Gastrocnemius medialis (tissue), 4 donors: ENCODE measurements around the gene WDR48. TPM values are rescaled to one million over a fixed set of nuclear protein-coding genes. Genes with fewer than 3 reads are reported as not detected.

Experiments
- ATAC-seq, 2 donors: fragments of 150-250 bp; one replicate each; pipeline ENCODE4 v1.9.1; 2016
- DNase-seq, 2 donors: peaks; one replicate each; pipeline ENCODE4 v3.0.0-alpha.2; 2019
- H3K27ac ChIP-seq, 4 donors: fragments of 200-600 bp; sonication (generic); 1 replicate in 1 of 4; 2 replicates in 3 of 4; pipeline ENCODE4 v1.5.1; 2016 to 2018; ENCODE audit warnings: mild to moderate bottlenecking in 2 of 4, moderate library complexity in 1 of 4
- H3K27me3 ChIP-seq, 3 donors: fragments of 200-600 bp; sonication (generic) in 2 of 3; 1 replicate in 1 of 3; 2 replicates in 2 of 3; pipeline versions ENCODE4 v1.5.1 to v1.6.0; 2016 to 2019; ENCODE audit warnings: mild to moderate bottlenecking in 1 of 3, moderate library complexity in 1 of 3
- H3K36me3 ChIP-seq, 2 donors: fragments of 200-600 bp; sonication (generic) in 1 of 2; one replicate each; pipeline ENCODE4 v1.5.1; 2017 to 2018
- H3K4me1 ChIP-seq, 2 donors: fragments of 200-600 bp; sonication (generic) in 1 of 2; one replicate each; pipeline ENCODE4 v1.5.1; 2016 to 2017; ENCODE audit warnings: mild to moderate bottlenecking in 2 of 2
- H3K4me3 ChIP-seq, 4 donors: fragments of 200-600 bp; sonication (generic) in 3 of 4; 1 replicate in 1 of 4; 2 replicates in 3 of 4; pipeline ENCODE4 v1.5.1; 2016 to 2019; ENCODE audit warnings: mild to moderate bottlenecking in 2 of 4
- H3K9me3 ChIP-seq, 3 donors: fragments of 200-600 bp; sonication (generic) in 2 of 3; 1 replicate in 1 of 3; 2 replicates in 2 of 3; pipeline ENCODE4 v1.5.1; 2016 to 2019
- POLR2A ChIP-seq, 2 donors: fragments of 450-650 bp; IDR thresholded peaks; one replicate each; pipeline ENCODE4 v1.6.1; 2017; ENCODE audit warnings: antibody characterized with exemption in 2 of 2, mild to moderate bottlenecking in 2 of 2, moderate library complexity in 2 of 2
- in situ Hi-C, 4 donors: fragments of 200-750 bp; cut with MboI; loops; one replicate each; pipeline versions ENCODE4 v1.15.0 to v1.8.0; 2017; ENCODE audit warnings: low sequenced_read_pairs in 4 of 4
- intact Hi-C: fragments of 100-400 bp; cut with DNase I; formaldehyde crosslinking; loops from one replicate; pipeline ENCODE4 v1.15.1; 2023; ENCODE audit warnings: low total_unique reads
- total RNA-seq, 4 donors: library from RNA; depleted of rRNA; stranded (reverse); fragments of >200 nt; gene quantifications; one replicate each; pipeline versions ENCODE4 v1.1.0 to v1.2.3, GENCODE V29; 2016
- TF ChIP-seq, protein P1 (sequence below), 5 experiments: fragments of 450-650 bp in 3 of 5; fragments of 200-600 bp in 2 of 5; sonication (generic) in 2 of 5; IDR thresholded peaks in 4 of 5; conservative IDR thresholded peaks in 1 of 5; 1 replicate in 4 of 5; 2 replicates in 1 of 5; pipeline ENCODE4 v1.5.1; 2016 to 2019; ENCODE audit warnings: antibody characterized with exemption in 5 of 5, mild to moderate bottlenecking in 3 of 5, moderate library complexity in 3 of 5

Gene WDR48
- total RNA-seq, 4 donors from 2014 or later: 14.8 to 26.5 (median 19.8) TPM

DNA sequence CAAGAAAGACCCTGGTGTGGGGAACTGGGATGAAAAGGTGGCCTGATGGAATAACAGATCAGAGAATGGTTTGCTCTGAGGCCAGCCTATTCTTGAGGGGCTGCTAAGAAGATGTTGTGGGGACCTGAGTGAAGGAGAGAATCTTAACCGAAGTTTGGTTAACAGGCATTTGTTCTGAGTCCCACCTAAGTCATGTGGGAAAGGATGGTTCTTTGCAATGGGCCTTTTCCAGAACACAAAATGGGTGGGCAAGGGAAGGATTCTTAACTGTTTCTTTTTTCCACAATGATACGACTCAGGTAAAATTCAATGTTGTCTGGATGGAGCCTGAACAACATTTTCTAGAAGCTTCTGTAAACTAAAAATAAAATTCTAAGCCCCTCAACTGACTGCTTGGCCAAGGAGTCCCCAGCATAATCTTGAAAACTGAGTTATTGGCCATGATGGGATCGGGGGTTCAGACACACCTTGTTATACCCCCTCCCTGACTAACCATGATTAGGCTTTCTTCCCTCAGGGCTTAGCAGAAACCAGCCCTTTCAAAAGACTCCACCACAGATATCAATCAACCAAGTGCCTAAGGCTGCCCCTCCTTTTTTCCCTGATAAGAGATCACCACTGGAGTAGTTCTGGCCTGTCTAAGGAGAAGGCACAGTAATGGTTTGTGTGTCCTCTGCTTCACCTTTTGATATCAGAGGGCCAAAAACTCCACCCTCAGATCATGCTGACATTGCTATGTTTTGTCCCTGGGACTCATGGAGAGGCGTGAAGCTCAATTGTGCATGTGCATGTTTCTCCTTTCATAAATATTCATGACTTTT, 30.1 kb upstream of the WDR48 start:
- in situ Hi-C loops: loop anchor here in 1 of 4 donors (25.0 kb wide), 1 partner anchor 484 kb away; no protein-coding TSS in a partner anchor

DNA sequence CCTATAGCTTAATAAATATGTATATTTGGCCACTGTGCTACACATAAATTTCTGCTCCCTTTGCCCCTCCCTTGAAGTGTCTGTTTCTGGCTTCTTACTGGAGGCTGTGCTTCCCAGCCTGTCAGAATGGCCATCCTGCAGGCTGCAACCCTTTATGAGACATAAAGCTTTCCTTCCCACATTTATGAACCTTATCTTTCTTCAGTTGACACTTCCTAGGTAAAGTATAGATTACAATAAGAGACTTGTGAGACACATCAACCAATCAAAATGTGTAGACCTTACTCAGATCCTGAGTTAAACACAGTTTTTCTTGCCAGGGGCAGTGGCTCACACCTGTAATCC, 29.6 kb upstream of the WDR48 start:
- Histone ChIP-seq H3K36me3 (no peaks in the 10 kb centered on the region), H3K4me1 (no peaks in the 10 kb centered on the region), H3K27ac (no peak overlapping the region), H3K9me3 (no peaks in the 10 kb centered on the region), H3K4me3 (no peak overlapping the region), H3K27me3 (no peaks in the 10 kb centered on the region)
- TF ChIP-seq POLR2A (IDR thresholded peaks at IDR 0.05): no peak
- TF ChIP-seq, protein P1, sequence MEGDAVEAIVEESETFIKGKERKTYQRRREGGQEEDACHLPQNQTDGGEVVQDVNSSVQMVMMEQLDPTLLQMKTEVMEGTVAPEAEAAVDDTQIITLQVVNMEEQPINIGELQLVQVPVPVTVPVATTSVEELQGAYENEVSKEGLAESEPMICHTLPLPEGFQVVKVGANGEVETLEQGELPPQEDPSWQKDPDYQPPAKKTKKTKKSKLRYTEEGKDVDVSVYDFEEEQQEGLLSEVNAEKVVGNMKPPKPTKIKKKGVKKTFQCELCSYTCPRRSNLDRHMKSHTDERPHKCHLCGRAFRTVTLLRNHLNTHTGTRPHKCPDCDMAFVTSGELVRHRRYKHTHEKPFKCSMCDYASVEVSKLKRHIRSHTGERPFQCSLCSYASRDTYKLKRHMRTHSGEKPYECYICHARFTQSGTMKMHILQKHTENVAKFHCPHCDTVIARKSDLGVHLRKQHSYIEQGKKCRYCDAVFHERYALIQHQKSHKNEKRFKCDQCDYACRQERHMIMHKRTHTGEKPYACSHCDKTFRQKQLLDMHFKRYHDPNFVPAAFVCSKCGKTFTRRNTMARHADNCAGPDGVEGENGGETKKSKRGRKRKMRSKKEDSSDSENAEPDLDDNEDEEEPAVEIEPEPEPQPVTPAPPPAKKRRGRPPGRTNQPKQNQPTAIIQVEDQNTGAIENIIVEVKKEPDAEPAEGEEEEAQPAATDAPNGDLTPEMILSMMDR (IDR thresholded peaks at IDR 0.05 in 4 of 5, conservative IDR thresholded peaks at IDR 0.05 in 1 of 5): no peak
- in situ Hi-C loops (loop anchor here in 1 of 4 donors (25.0 kb wide), 1 partner anchor 485 kb away; no protein-coding TSS in a partner anchor), intact Hi-C loops (no loop called here)
- no peak for DNase-seq
- no peak for ATAC-seq

More for the DNA sequence above, 30.1 kb upstream of the WDR48 start:
- no peaks in the 10 kb centered on the region for H3K27me3 ChIP-seq
- no peak overlapping the region for H3K27ac ChIP-seq
- H3K9me3 ChIP-seq: no peaks in the 10 kb centered on the region
- H3K4me1 ChIP-seq: no peaks in the 10 kb centered on the region
- H3K36me3 ChIP-seq: no peaks in the 10 kb centered on the region
- no peak overlapping the region for H3K4me3 ChIP-seq
- ATAC-seq: no peak
- no peak for DNase-seq
- intact Hi-C loops: no loop called here
- TF ChIP-seq, protein P1 (IDR thresholded peaks at IDR 0.05 in 4 of 5, conservative IDR thresholded peaks at IDR 0.05 in 1 of 5): no peak
- no peak for TF ChIP-seq POLR2A (IDR thresholded peaks at IDR 0.05)

DNA sequence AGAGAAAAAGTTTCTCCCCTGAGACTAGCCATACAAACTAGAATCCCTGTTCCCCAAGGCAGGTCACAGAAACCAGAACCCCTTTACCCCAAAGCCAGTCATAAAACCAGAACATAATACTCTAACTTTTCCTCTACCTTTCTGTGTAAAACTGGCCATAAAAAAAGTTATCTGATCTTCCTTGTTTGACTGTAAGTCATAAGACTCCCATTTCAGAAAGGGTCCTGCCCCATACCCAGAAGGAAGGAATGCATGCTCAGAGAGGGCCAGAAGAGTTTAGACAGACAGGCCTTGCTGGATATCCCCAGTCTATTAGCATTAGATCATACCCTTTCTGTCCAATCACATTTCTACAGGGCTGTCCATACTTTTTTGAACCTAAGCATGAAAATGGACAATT, 27.3 kb upstream of the WDR48 start:
- Histone ChIP-seq H3K4me1 (no peaks in the 10 kb centered on the region), H3K9me3 (no peaks in the 10 kb centered on the region), H3K36me3 (no peaks in the 10 kb centered on the region), H3K27me3 (no peaks in the 10 kb centered on the region), H3K4me3 (no peak overlapping the region), H3K27ac (no peak overlapping the region)
- DNase-seq (no peak), ATAC-seq (no peak)
- in situ Hi-C loops: loop anchor here in 1 of 4 donors (25.0 kb wide), 1 partner anchor 487 kb away; no protein-coding TSS in a partner anchor
- TF ChIP-seq POLR2A (IDR thresholded peaks at IDR 0.05): no peak
- TF ChIP-seq, protein P1 (IDR thresholded peaks at IDR 0.05 in 4 of 5, conservative IDR thresholded peaks at IDR 0.05 in 1 of 5): no peak
- intact Hi-C loops: no loop called here

DNA sequence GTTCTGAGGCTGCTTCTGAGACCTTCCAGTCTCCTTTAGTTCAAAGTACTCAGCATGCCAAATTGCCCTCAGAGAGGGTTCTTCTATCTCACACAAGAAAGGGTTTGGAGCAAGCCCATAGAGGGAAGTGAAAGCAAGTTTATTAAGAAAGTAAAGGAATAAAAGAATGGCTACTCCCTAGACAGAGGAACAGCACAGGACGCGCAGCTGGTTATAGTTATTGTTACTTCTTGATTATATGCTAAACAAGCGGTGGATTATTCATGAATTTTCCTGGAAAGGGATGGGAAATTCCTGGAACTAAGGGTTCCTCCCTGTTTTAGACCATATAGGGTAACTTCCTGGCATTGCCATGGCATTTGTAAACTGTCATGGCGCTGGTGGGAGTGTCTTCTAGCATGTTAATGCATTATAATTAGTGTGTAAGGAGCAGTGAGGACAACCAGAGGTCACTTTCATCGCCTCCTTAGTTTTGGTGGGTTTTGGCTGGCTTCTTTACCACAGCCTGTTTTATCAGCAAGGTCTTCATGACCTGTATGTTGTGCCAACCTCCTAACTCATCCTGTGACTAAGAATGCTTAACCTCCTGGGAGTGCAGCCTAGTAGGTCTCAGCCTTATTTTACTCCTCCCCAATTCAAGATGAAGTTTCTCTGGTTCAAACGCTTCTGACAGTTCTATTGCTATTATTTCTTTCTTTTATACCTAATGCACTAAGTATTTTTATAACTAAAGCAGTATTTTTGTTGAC, 26.4 kb upstream of the WDR48 start:
- H3K9me3 ChIP-seq: no peaks in the 10 kb centered on the region
- H3K27ac ChIP-seq: no peak overlapping the region
- ATAC-seq (no peak), DNase-seq (no peak)
- H3K27me3 ChIP-seq: no peaks in the 10 kb centered on the region
- intact Hi-C loops: no loop called here
- no peaks in the 10 kb centered on the region for H3K36me3 ChIP-seq
- H3K4me3 ChIP-seq: no peak overlapping the region
- no peaks in the 10 kb centered on the region for H3K4me1 ChIP-seq
- in situ Hi-C loops: loop anchor here in 1 of 4 donors (25.0 kb wide), 1 partner anchor 513 kb away; no protein-coding TSS in a partner anchor
- TF ChIP-seq, protein P1 (IDR thresholded peaks at IDR 0.05 in 4 of 5, conservative IDR thresholded peaks at IDR 0.05 in 1 of 5): no peak
- no peak for TF ChIP-seq POLR2A (IDR thresholded peaks at IDR 0.05)
